ENCODE data around the gene CDH8.
"Not testable (repeated sequence)": the region's sequence is repeated elsewhere in the genome, so short reads cannot be mapped to it uniquely, and the experiment has no call there.

CDH8 gene

GRCh38 chr16:61917865-61918826 is 118.1 kb downstream of the CDH8 start:
- H3K27me3 ChIP-seq (ENCODE audit: control insufficient read depth, insufficient read depth, low read length); H3K9ac ChIP-seq (ENCODE audit: low read length); H3K9me3 ChIP-seq (ENCODE audit: control insufficient read depth, low read length); H3K36me3 ChIP-seq (ENCODE audit: control insufficient read depth, insufficient read depth, low read length); H3K4me1 ChIP-seq (ENCODE audit: control insufficient read depth, insufficient read depth, low read length); H3K4me3 ChIP-seq (ENCODE audit: low read length): not testable (repeated sequence)

- Histone ChIP-seq H3K4me3 (ENCODE audit: low read length) (no peak overlapping the region), H3K27me3 (ENCODE audit: control insufficient read depth, insufficient read depth, low read length) (no peaks in the 10 kb centered on the region)
These were observed 120.7 kb downstream of the CDH8 start for GRCh38 chr16:61915569-61915968.

GRCh38 chr16:61909074-61909473 is 127.2 kb downstream of the CDH8 start:
- no peak overlapping the region for H3K4me3 ChIP-seq (ENCODE audit: low read length)
- H3K9ac ChIP-seq (ENCODE audit: low read length), result no peak overlapping the region
- H3K9me3 ChIP-seq (ENCODE audit: control insufficient read depth, low read length), result no peaks in the 10 kb centered on the region
- H3K27me3 ChIP-seq (ENCODE audit: control insufficient read depth, insufficient read depth, low read length), result no peaks in the 10 kb centered on the region
- H3K4me1 ChIP-seq (ENCODE audit: control insufficient read depth, insufficient read depth, low read length), result no peaks in the 10 kb centered on the region
- no peaks in the 10 kb centered on the region for H3K36me3 ChIP-seq (ENCODE audit: control insufficient read depth, insufficient read depth, low read length)

More at GRCh38 chr16:61915569-61915968, 120.7 kb downstream of the CDH8 start:
- H3K36me3 ChIP-seq (ENCODE audit: control insufficient read depth, insufficient read depth, low read length), result no peaks in the 10 kb centered on the region
- no peaks in the 10 kb centered on the region for H3K4me1 ChIP-seq (ENCODE audit: control insufficient read depth, insufficient read depth, low read length)
- H3K9ac ChIP-seq (ENCODE audit: low read length), result no peak overlapping the region
- no peaks in the 10 kb centered on the region for H3K9me3 ChIP-seq (ENCODE audit: control insufficient read depth, low read length)

GRCh38 chr16:61908426-61908825 is 127.8 kb downstream of the CDH8 start:
- Histone ChIP-seq H3K36me3 (ENCODE audit: control insufficient read depth, insufficient read depth, low read length) (no peaks in the 10 kb centered on the region), H3K27me3 (ENCODE audit: control insufficient read depth, insufficient read depth, low read length) (no peaks in the 10 kb centered on the region), H3K4me3 (ENCODE audit: low read length) (no peak overlapping the region)

GRCh38 chr16:61901689-61902088 is 134.5 kb downstream of the CDH8 start:
- Histone ChIP-seq H3K9me3 (ENCODE audit: control insufficient read depth, low read length) (no peaks in the 10 kb centered on the region), H3K4me3 (ENCODE audit: low read length) (no peak overlapping the region), H3K27me3 (ENCODE audit: control insufficient read depth, insufficient read depth, low read length) (no peaks in the 10 kb centered on the region)

More at GRCh38 chr16:61908426-61908825, 127.8 kb downstream of the CDH8 start:
- H3K4me1 ChIP-seq (ENCODE audit: control insufficient read depth, insufficient read depth, low read length), result no peaks in the 10 kb centered on the region
- H3K9ac ChIP-seq (ENCODE audit: low read length), result no peak overlapping the region
- no peaks in the 10 kb centered on the region for H3K9me3 ChIP-seq (ENCODE audit: control insufficient read depth, low read length)

GRCh38 chr16:61900482-61900881 is 135.8 kb downstream of the CDH8 start:
- Histone ChIP-seq H3K9me3 (ENCODE audit: control insufficient read depth, low read length) (no peaks in the 10 kb centered on the region), H3K4me3 (ENCODE audit: low read length) (no peak overlapping the region), H3K27me3 (ENCODE audit: control insufficient read depth, insufficient read depth, low read length) (no peaks in the 10 kb centered on the region), H3K4me1 (ENCODE audit: control insufficient read depth, insufficient read depth, low read length) (no peaks in the 10 kb centered on the region), H3K36me3 (ENCODE audit: control insufficient read depth, insufficient read depth, low read length) (no peaks in the 10 kb centered on the region), H3K9ac (ENCODE audit: low read length) (no peak overlapping the region)

More at GRCh38 chr16:61901689-61902088, 134.5 kb downstream of the CDH8 start:
- H3K36me3 ChIP-seq (ENCODE audit: control insufficient read depth, insufficient read depth, low read length), result no peaks in the 10 kb centered on the region
- H3K4me1 ChIP-seq (ENCODE audit: control insufficient read depth, insufficient read depth, low read length), result no peaks in the 10 kb centered on the region
- H3K9ac ChIP-seq (ENCODE audit: low read length), result no peak overlapping the region

- Histone ChIP-seq H3K9ac (ENCODE audit: low read length) (no peak overlapping the region), H3K4me1 (ENCODE audit: control insufficient read depth, insufficient read depth, low read length) (no peaks in the 10 kb centered on the region), H3K4me3 (ENCODE audit: low read length) (no peak overlapping the region), H3K9me3 (ENCODE audit: control insufficient read depth, low read length) (no peaks in the 10 kb centered on the region), H3K36me3 (ENCODE audit: control insufficient read depth, insufficient read depth, low read length) (no peaks in the 10 kb centered on the region), H3K27me3 (ENCODE audit: control insufficient read depth, insufficient read depth, low read length) (no peaks in the 10 kb centered on the region)
These were observed 138.6 kb downstream of the CDH8 start for GRCh38 chr16:61897657-61898056.

- Histone ChIP-seq H3K9me3 (ENCODE audit: control insufficient read depth, low read length) (no peaks in the 10 kb centered on the region), H3K36me3 (ENCODE audit: control insufficient read depth, insufficient read depth, low read length) (no peaks in the 10 kb centered on the region), H3K27me3 (ENCODE audit: control insufficient read depth, insufficient read depth, low read length) (no peaks in the 10 kb centered on the region), H3K4me3 (ENCODE audit: low read length) (no peak overlapping the region), H3K4me1 (ENCODE audit: control insufficient read depth, insufficient read depth, low read length) (no peaks in the 10 kb centered on the region), H3K9ac (ENCODE audit: low read length) (no peak overlapping the region)
These were observed 143.7 kb downstream of the CDH8 start for GRCh38 chr16:61892531-61892930.

- no peaks in the 10 kb centered on the region for H3K9me3 ChIP-seq (ENCODE audit: control insufficient read depth, low read length)
- H3K9ac ChIP-seq (ENCODE audit: low read length), result no peak overlapping the region
- H3K4me1 ChIP-seq (ENCODE audit: control insufficient read depth, insufficient read depth, low read length), result no peaks in the 10 kb centered on the region
- H3K4me3 ChIP-seq (ENCODE audit: low read length), result no peak overlapping the region
- no peaks in the 10 kb centered on the region for H3K36me3 ChIP-seq (ENCODE audit: control insufficient read depth, insufficient read depth, low read length)
- no peaks in the 10 kb centered on the region for H3K27me3 ChIP-seq (ENCODE audit: control insufficient read depth, insufficient read depth, low read length)
These were observed 144.8 kb downstream of the CDH8 start for GRCh38 chr16:61891460-61891859.

- no peak overlapping the region for H3K9ac ChIP-seq (ENCODE audit: low read length)
- H3K4me1 ChIP-seq (ENCODE audit: control insufficient read depth, insufficient read depth, low read length), result no peaks in the 10 kb centered on the region
- no peaks in the 10 kb centered on the region for H3K27me3 ChIP-seq (ENCODE audit: control insufficient read depth, insufficient read depth, low read length)
- H3K4me3 ChIP-seq (ENCODE audit: low read length), result no peak overlapping the region
- no peaks in the 10 kb centered on the region for H3K9me3 ChIP-seq (ENCODE audit: control insufficient read depth, low read length)
- no peaks in the 10 kb centered on the region for H3K36me3 ChIP-seq (ENCODE audit: control insufficient read depth, insufficient read depth, low read length)
These were observed 145.9 kb downstream of the CDH8 start for GRCh38 chr16:61890386-61890785.

GRCh38 chr16:61887903-61888302 is 148.3 kb downstream of the CDH8 start:
- H3K27me3 ChIP-seq (ENCODE audit: control insufficient read depth, insufficient read depth, low read length), result no peaks in the 10 kb centered on the region
- H3K9ac ChIP-seq (ENCODE audit: low read length), result no peak overlapping the region
- H3K4me3 ChIP-seq (ENCODE audit: low read length), result no peak overlapping the region
- no peaks in the 10 kb centered on the region for H3K4me1 ChIP-seq (ENCODE audit: control insufficient read depth, insufficient read depth, low read length)
- no peaks in the 10 kb centered on the region for H3K9me3 ChIP-seq (ENCODE audit: control insufficient read depth, low read length)
- no peaks in the 10 kb centered on the region for H3K36me3 ChIP-seq (ENCODE audit: control insufficient read depth, insufficient read depth, low read length)

GRCh38 chr16:61885343-61885742 is 150.9 kb downstream of the CDH8 start:
- Histone ChIP-seq H3K4me3 (ENCODE audit: low read length) (no peak overlapping the region), H3K27me3 (ENCODE audit: control insufficient read depth, insufficient read depth, low read length) (no peaks in the 10 kb centered on the region), H3K4me1 (ENCODE audit: control insufficient read depth, insufficient read depth, low read length) (no peaks in the 10 kb centered on the region), H3K36me3 (ENCODE audit: control insufficient read depth, insufficient read depth, low read length) (no peaks in the 10 kb centered on the region), H3K9me3 (ENCODE audit: control insufficient read depth, low read length) (no peaks in the 10 kb centered on the region), H3K9ac (ENCODE audit: low read length) (no peak overlapping the region)
